Gastroesophageal sphincter (tissue), 3 donors: Measurements from ENCODE around the gene AGXT2.

Source experiments
- POLR2A ChIP-seq, 2 donors: fragments of 450-650 bp; IDR thresholded peaks; one replicate each; pipeline ENCODE4 v1.6.1; 2017; ENCODE audit warnings: antibody characterized with exemption in 2 of 2, mild to moderate bottlenecking in 2 of 2, moderate library complexity in 1 of 2
- TF ChIP-seq, protein P1 (sequence below), 4 experiments: fragments of 200-600 bp in 2 of 4; fragments of 450-650 bp in 2 of 4; sonication (generic) in 1 of 4; IDR thresholded peaks; one replicate each; pipeline ENCODE4 v1.5.1; 2017 to 2019; ENCODE audit warnings: antibody characterized with exemption in 4 of 4, mild to moderate bottlenecking in 2 of 4, moderate library complexity in 2 of 4

GRCh38 chr5:35096216-35096615 is 48.5 kb upstream of the AGXT2 start:
- TF ChIP-seq, protein P1, sequence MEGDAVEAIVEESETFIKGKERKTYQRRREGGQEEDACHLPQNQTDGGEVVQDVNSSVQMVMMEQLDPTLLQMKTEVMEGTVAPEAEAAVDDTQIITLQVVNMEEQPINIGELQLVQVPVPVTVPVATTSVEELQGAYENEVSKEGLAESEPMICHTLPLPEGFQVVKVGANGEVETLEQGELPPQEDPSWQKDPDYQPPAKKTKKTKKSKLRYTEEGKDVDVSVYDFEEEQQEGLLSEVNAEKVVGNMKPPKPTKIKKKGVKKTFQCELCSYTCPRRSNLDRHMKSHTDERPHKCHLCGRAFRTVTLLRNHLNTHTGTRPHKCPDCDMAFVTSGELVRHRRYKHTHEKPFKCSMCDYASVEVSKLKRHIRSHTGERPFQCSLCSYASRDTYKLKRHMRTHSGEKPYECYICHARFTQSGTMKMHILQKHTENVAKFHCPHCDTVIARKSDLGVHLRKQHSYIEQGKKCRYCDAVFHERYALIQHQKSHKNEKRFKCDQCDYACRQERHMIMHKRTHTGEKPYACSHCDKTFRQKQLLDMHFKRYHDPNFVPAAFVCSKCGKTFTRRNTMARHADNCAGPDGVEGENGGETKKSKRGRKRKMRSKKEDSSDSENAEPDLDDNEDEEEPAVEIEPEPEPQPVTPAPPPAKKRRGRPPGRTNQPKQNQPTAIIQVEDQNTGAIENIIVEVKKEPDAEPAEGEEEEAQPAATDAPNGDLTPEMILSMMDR (IDR thresholded peaks at IDR 0.05): no peak
- TF ChIP-seq POLR2A (IDR thresholded peaks at IDR 0.05): no peak
